Duodenal mucosa (tissue), 2 donors: ENCODE measurements around the gene TRIM69.
A peak's percentile ranks its signal among the peaks of the same experiment; 100 is the strongest.
"Not testable (repeated sequence)": the region's sequence is repeated elsewhere in the genome, so short reads cannot be mapped to it uniquely, and the experiment has no call there.

Experiments used
- H3K27ac ChIP-seq: one replicate; pipeline ENCODE4 v1.7.0; 2013; ENCODE audit warnings: low read depth, low read length
- H3K27me3 ChIP-seq, 2 donors: one replicate each; pipeline ENCODE4 v1.7.0; 2013; ENCODE audit warnings: low read length in 2 of 2, control low read depth in 1 of 2; ENCODE audit not compliant: insufficient read depth in 2 of 2, control insufficient read depth in 1 of 2
- H3K36me3 ChIP-seq, 2 donors: one replicate each; pipeline ENCODE4 v1.7.0; 2013; ENCODE audit warnings: low read length in 2 of 2, control low read depth in 1 of 2; ENCODE audit not compliant: insufficient read depth in 2 of 2, control insufficient read depth in 1 of 2
- H3K4me1 ChIP-seq, 2 donors: one replicate each; pipeline ENCODE4 v1.7.0; 2013; ENCODE audit warnings: low read length in 2 of 2, control low read depth in 1 of 2; ENCODE audit not compliant: insufficient read depth in 2 of 2, control insufficient read depth in 1 of 2
- H3K4me3 ChIP-seq, 2 donors: one replicate each; pipeline ENCODE4 v1.7.0; 2013; ENCODE audit warnings: low read length in 2 of 2, low read depth in 1 of 2
- H3K9ac ChIP-seq, 2 donors: one replicate each; pipeline ENCODE4 v1.7.0; 2013; ENCODE audit warnings: low read length in 2 of 2, low read depth in 1 of 2
- H3K9me3 ChIP-seq, 2 donors: one replicate each; pipeline ENCODE4 v1.7.0; 2013; ENCODE audit warnings: low read length in 2 of 2, control low read depth in 1 of 2; ENCODE audit not compliant: control insufficient read depth in 1 of 2

The TRIM69 gene

DNA sequence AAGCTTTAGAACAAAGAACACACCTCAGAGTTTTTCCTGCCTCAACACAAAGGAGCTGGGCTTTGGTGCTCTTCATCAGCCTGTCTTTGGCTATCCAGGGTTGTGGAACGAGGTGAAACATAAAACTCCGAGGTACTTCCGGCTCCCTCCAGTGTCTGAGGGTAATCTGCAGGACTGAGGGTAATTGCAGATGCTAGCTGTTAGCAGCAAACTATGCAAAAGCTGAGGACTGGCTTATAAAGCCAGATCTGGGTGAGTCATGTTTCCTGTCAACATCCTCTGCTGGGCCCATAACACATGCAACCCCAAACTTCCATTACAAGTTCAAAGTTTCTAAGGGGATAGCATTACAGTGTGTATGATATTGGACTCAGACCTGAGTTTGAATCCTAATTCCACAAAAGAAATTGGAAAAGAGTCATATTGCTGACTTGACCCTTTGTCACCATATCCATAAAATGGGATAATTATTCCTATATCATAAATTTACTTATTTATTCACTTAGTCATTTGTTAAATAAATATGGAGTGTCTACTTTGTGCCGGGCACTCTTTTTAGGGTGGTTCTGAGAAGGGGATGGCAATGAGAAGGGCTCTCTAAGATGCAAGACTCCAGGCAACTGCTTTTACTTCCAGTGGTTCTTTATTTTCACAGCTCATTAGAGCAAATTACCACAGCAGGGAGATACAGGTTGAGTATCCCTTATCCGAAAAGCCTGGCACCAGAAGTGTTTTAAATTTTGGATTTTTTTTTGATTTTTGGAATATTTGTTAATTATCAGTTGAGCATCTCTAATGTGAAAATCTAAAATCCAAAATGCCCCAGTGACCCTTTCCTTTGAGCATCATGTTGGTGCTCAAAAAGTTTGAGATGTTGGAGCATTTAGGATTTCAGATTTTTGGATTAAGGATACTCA lies 9.5 kb upstream of the TRIM69 start:
- H3K4me1 ChIP-seq = peaks cover 22 to 42% of the 10 kb centered on the region in 2 donors
- H3K9me3 ChIP-seq = no peaks in the 10 kb centered on the region
- peaks cover 0 to 5% of the 10 kb centered on the region in 2 donors for H3K36me3 ChIP-seq
- H3K9ac ChIP-seq = peak overlapping the region; percentile 21 to 26
- H3K27me3 ChIP-seq = no peaks in the 10 kb centered on the region
- peak overlapping the region; percentile 78 for H3K27ac ChIP-seq
- H3K4me3 ChIP-seq = peak overlapping the region; percentile 5 to 33

DNA sequence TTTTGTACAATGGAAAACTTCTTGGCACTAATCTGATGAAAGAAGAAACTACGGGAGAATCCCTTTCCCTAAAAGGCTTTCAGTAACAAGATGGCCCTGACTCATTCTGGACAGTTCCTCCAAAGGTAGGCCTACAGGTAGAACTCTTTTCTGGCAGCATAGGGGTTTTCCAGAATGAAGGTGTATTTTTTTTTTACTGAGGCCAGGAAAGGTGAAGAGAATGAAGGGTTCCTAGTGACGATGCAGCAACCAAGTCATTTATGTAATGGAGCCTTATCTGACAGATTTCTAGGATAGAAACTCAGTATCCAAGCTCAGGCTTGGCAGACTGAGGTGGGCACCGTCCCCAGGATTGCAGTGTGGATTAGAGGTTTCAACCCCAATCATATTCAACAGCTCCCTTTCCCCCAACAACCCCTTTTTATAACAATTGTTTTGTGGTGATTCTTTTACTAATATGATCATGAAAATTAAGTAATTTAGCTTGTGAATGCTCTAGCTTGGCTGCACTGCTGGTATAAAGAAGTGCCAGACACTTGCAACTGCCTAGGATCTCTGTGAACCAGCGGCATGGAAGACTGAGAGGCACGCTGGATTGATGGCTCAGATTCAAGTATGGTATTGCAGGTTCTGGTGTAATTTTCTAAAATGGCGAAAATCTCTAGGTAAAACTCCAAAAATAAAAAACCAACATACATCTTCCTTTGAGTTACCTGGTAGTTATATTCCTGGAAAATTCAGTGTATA lies 8.7 kb upstream of the TRIM69 start:
- peak overlapping the region; percentile 78 for H3K27ac ChIP-seq
- no peaks in the 10 kb centered on the region for H3K27me3 ChIP-seq
- peaks cover 22 to 42% of the 10 kb centered on the region in 2 donors for H3K4me1 ChIP-seq
- no peak overlapping the region for H3K4me3 ChIP-seq
- H3K36me3 ChIP-seq = peaks cover 0 to 6% of the 10 kb centered on the region in 2 donors
- H3K9ac ChIP-seq = peak overlapping the region; percentile 6 to 98
- H3K9me3 ChIP-seq = no peaks in the 10 kb centered on the region

DNA sequence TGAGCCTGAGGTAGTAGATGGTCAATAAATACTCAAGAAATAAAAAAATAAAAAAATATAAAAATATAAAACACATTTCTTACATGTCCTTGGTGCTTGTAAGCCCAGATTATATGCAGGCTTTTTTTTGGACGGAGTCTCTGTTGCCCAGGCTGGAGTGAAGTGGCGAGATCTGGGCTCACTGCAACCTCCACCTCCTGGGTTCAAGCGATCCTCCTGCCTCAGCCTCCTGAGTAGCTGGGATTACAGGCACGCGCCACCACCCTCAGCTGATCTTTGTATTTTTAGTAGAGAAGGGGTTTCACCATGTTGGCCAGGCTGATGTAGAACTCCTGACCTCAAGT lies 8.1 kb upstream of the TRIM69 start:
- H3K4me1 ChIP-seq = peaks cover 22 to 42% of the 10 kb centered on the region in 2 donors
- not testable (repeated sequence) for H3K27me3 ChIP-seq, H3K36me3 ChIP-seq, H3K9me3 ChIP-seq
- H3K9ac ChIP-seq = peak overlapping the region; percentile 48 to 98
- H3K27ac ChIP-seq = peak overlapping the region; percentile 85
- peak overlapping the region in 1 of 2 donors; percentile 92 for H3K4me3 ChIP-seq

DNA sequence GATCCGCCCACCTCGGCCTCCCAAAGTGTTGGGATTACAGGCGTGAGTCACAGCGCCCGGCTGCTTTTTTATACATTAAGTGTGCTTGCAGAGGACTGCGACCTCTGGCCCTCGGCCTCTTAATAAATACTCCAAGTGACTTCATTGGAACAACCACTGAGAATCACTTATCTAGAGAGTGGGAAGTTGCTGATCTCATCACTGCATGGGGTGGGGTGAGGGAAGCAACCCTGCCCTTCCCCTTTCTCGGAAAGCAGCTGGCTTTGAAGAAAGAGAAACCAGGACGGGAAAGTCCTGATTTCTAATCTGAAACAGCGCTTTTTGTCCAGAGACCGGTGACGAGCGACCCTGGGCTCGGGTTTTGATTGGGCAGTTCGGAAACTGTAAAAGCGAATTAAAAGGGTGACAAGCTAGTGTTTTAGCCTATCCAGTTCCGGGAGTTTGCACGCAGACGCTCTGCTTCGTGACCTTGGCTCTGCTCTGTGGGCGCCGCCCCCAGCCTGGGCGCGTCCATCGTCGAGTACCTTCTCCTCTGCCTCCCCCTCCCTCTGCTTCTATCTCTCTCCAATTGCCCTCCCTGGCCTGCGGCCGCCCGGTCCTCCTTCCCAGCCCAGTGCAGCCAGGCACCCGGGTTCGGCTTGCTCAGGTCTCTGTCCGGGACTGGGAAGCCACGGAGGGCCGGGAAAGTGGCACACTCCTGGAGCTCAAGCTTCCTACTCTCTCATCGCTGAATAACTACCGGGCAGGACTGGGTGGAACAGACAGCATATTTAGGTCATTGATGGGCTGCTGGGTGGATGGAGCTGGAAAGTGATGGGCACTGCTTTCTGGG lies 7.5 kb upstream of the TRIM69 start:
- Histone ChIP-seq H3K27ac (peak overlapping the region; percentile 98), H3K4me1 (peaks cover 22 to 37% of the 10 kb centered on the region in 2 donors), H3K9ac (peak overlapping the region; percentile 89 to 98), H3K4me3 (peak overlapping the region; percentile 92 to 93), H3K9me3 (no peaks in the 10 kb centered on the region), H3K36me3 (peaks cover 0 to 6% of the 10 kb centered on the region in 2 donors), H3K27me3 (no peaks in the 10 kb centered on the region)

- Histone ChIP-seq H3K4me1 (peaks cover 22 to 34% of the 10 kb centered on the region in 2 donors), H3K36me3 (peaks cover 0 to 6% of the 10 kb centered on the region in 2 donors), H3K27ac (peak overlapping the region; percentile 98), H3K9ac (peak overlapping the region; percentile 89 to 98), H3K9me3 (no peaks in the 10 kb centered on the region), H3K27me3 (no peaks in the 10 kb centered on the region), H3K4me3 (peak overlapping the region; percentile 92 to 93)
Measured at GRCh38 chr15:44729408-44730127, 6.8 kb upstream of the TRIM69 start.

- no peak overlapping the region for H3K9ac ChIP-seq
- peaks cover 8 to 11% of the 10 kb centered on the region in 2 donors for H3K4me1 ChIP-seq
- H3K4me3 ChIP-seq = peak overlapping the region in 1 of 2 donors; percentile 18
- H3K9me3 ChIP-seq = no peaks in the 10 kb centered on the region
- no peaks in the 10 kb centered on the region for H3K27me3 ChIP-seq
- no peak overlapping the region for H3K27ac ChIP-seq
- peaks cover 0 to 6% of the 10 kb centered on the region in 2 donors for H3K36me3 ChIP-seq
Measured at GRCh38 chr15:44734839-44735481, 1.4 kb upstream of the TRIM69 start.

- H3K4me3 ChIP-seq = peak overlapping the region in 1 of 2 donors; percentile 18
- no peaks in the 10 kb centered on the region for H3K9me3 ChIP-seq
- peak overlapping the region; percentile 41 for H3K27ac ChIP-seq
- peaks cover 0 to 6% of the 10 kb centered on the region in 2 donors for H3K36me3 ChIP-seq
- H3K27me3 ChIP-seq = no peaks in the 10 kb centered on the region
- H3K9ac ChIP-seq = peak overlapping the region in 1 of 2 donors; percentile 38
- peaks cover 5 to 8% of the 10 kb centered on the region in 2 donors for H3K4me1 ChIP-seq
Measured at GRCh38 chr15:44735482-44736180, 697 bp upstream of the TRIM69 start.

GRCh38 chr15:44738340-44738984 lies 2.1 kb downstream of the TRIM69 start:
- H3K27ac ChIP-seq = no peak overlapping the region
- H3K9ac ChIP-seq = no peak overlapping the region
- no peaks in the 10 kb centered on the region for H3K36me3 ChIP-seq
- H3K4me1 ChIP-seq = peaks cover 3 to 8% of the 10 kb centered on the region in 2 donors
- no peaks in the 10 kb centered on the region for H3K27me3 ChIP-seq
- H3K9me3 ChIP-seq = no peaks in the 10 kb centered on the region
- H3K4me3 ChIP-seq = no peak overlapping the region
